H9 (cell line): ENCODE results near the gene GCNT2. TPM values are rescaled to one million over a fixed set of nuclear protein-coding genes. Genes with fewer than 3 reads are reported as not detected.

Experiments
- DNase-seq: peaks from one replicate; pipeline ENCODE4 v3.0.0-alpha.2; 2017
- H2AFZ ChIP-seq: one replicate; pipeline ENCODE4 v1.6.1; 2013; ENCODE audit warnings: mild to moderate bottlenecking, low read length, control low read depth, moderate library complexity
- H2AK5ac ChIP-seq: 2 replicates; pipeline ENCODE4 v1.6.1; 2013; ENCODE audit warnings: low read length, control low read depth, mixed read lengths; ENCODE audit not compliant: insufficient read length
- H2BK120ac ChIP-seq: one replicate; pipeline ENCODE4 v1.6.1; 2013; ENCODE audit warnings: low read depth, mild to moderate bottlenecking, low read length, control low read depth, inconsistent platforms; ENCODE audit not compliant: poor library complexity, severe bottlenecking
- H2BK12ac ChIP-seq: 2 replicates; pipeline ENCODE4 v1.6.1; 2013; ENCODE audit warnings: low read length, control low read depth, mixed read lengths, low read depth; ENCODE audit not compliant: insufficient read length
- H2BK15ac ChIP-seq: 2 replicates; pipeline ENCODE4 v1.6.1; 2013; ENCODE audit warnings: low read depth, low read length, control low read depth
- H2BK20ac ChIP-seq: one replicate; pipeline ENCODE4 v1.6.1; 2013; ENCODE audit warnings: low read depth, mild to moderate bottlenecking, low read length, control low read depth, inconsistent platforms; ENCODE audit not compliant: poor library complexity, severe bottlenecking
- H2BK5ac ChIP-seq: 2 replicates; pipeline ENCODE4 v1.6.1; 2013; ENCODE audit warnings: low read length, control low read depth, mixed read lengths; ENCODE audit not compliant: insufficient read length
- H3K14ac ChIP-seq: 2 replicates; pipeline ENCODE4 v1.6.1; 2013; ENCODE audit warnings: low read length, control low read depth; ENCODE audit not compliant: insufficient read depth
- H3K18ac ChIP-seq: 2 replicates; pipeline ENCODE4 v1.6.1; 2013; ENCODE audit warnings: low read depth, mild to moderate bottlenecking, mixed read lengths, low read length, control low read depth; ENCODE audit not compliant: insufficient read length
- H3K23ac ChIP-seq: 2 replicates; pipeline ENCODE4 v1.6.1; 2013; ENCODE audit warnings: low read length, control low read depth, mixed read lengths, low read depth; ENCODE audit not compliant: insufficient read length
- H3K23me2 ChIP-seq: 2 replicates; pipeline ENCODE4 v1.6.1; 2013; ENCODE audit warnings: low read depth, mild to moderate bottlenecking, mixed read lengths, low read length, control low read depth; ENCODE audit not compliant: insufficient read length, poor library complexity, severe bottlenecking
- H3K27ac ChIP-seq: 2 replicates; pipeline ENCODE4 v1.5.1; 2013; ENCODE audit warnings: low read length, control low read depth, mixed read lengths, low read depth; ENCODE audit not compliant: insufficient read length
- H3K27me3 ChIP-seq: 2 replicates; pipeline ENCODE4 v1.6.1; 2013; ENCODE audit warnings: low read length, control low read depth, inconsistent platforms; ENCODE audit not compliant: insufficient read depth
- H3K4ac ChIP-seq: 2 replicates; pipeline ENCODE4 v1.6.1; 2013; ENCODE audit warnings: low read depth, mild to moderate bottlenecking, control low read depth, inconsistent platforms, low read length, moderate library complexity
- H3K4me1 ChIP-seq: 2 replicates; pipeline ENCODE4 v1.6.1; 2013; ENCODE audit warnings: low read length, control low read depth, inconsistent platforms; ENCODE audit not compliant: insufficient read depth
- H3K4me2 ChIP-seq: 2 replicates; pipeline ENCODE4 v1.6.1; 2013; ENCODE audit warnings: low read length, control low read depth, mixed read lengths; ENCODE audit not compliant: insufficient read length, insufficient read depth
- H3K56ac ChIP-seq: 2 replicates; pipeline ENCODE4 v1.6.1; 2013; ENCODE audit warnings: low read depth, mild to moderate bottlenecking, mixed read lengths, low read length, control low read depth; ENCODE audit not compliant: insufficient read length
- H3K79me1 ChIP-seq: 2 replicates; pipeline ENCODE4 v1.6.1; 2013; ENCODE audit warnings: low read depth, mild to moderate bottlenecking, moderate library complexity, low read length, control low read depth, inconsistent platforms; ENCODE audit not compliant: insufficient read depth, poor library complexity, severe bottlenecking
- H3K79me2 ChIP-seq: 2 replicates; pipeline ENCODE4 v1.6.1; 2013; ENCODE audit warnings: low read length, control low read depth, inconsistent platforms; ENCODE audit not compliant: insufficient read depth
- H3K9ac ChIP-seq: 2 replicates; pipeline ENCODE4 v1.6.1; 2013; ENCODE audit warnings: low read length, control low read depth, mixed read lengths; ENCODE audit not compliant: insufficient read length; ENCODE audit errors: extremely low read depth
- H3K9me3 ChIP-seq: one replicate; pipeline ENCODE4 v1.6.1; 2013; ENCODE audit warnings: low read depth, low read length, inconsistent platforms; ENCODE audit not compliant: control insufficient read depth
- H3T11ph ChIP-seq: one replicate; pipeline ENCODE4 v1.6.1; 2013; ENCODE audit warnings: mild to moderate bottlenecking, low read length, control low read depth, inconsistent platforms
- H4K20me1 ChIP-seq: one replicate; pipeline ENCODE4 v1.6.1; 2013; ENCODE audit not compliant: control insufficient read depth, insufficient read length, insufficient read depth
- H4K5ac ChIP-seq: 2 replicates; pipeline ENCODE4 v1.6.1; 2013; ENCODE audit warnings: low read depth, mild to moderate bottlenecking, mixed read lengths, low read length, control low read depth; ENCODE audit not compliant: insufficient read length
- H4K8ac ChIP-seq: replicated peaks from 2 replicates; pipeline ENCODE4 v1.6.1; 2013; ENCODE audit warnings: low read length, control low read depth, mixed read lengths, low read depth; ENCODE audit not compliant: insufficient read length
- H4K91ac ChIP-seq: 2 replicates; pipeline ENCODE4 v1.6.1; 2013; ENCODE audit warnings: low read depth, mild to moderate bottlenecking, moderate library complexity, mixed read lengths, low read length, control low read depth; ENCODE audit not compliant: insufficient read length
- H3K27ac Mint-ChIP-seq, 3 experiments: 2 replicates in 2 of 3; 3 replicates in 1 of 3; pipeline ENCODE4 v1.8.0; 2020 to 2021; ENCODE audit warnings: mixed read lengths in 3 of 3, mild to moderate bottlenecking in 1 of 3, moderate library complexity in 1 of 3
- H3K27me3 Mint-ChIP-seq: 2 replicates; pipeline ENCODE4 v1.8.0; 2021; ENCODE audit warnings: low read depth, mild to moderate bottlenecking, moderate library complexity, mixed read lengths
- H3K36me3 Mint-ChIP-seq, 3 experiments: 2 replicates in 2 of 3; 3 replicates in 1 of 3; pipeline ENCODE4 v1.8.0; 2020 to 2021; ENCODE audit warnings: low read depth in 3 of 3, mixed read lengths in 3 of 3; ENCODE audit not compliant: insufficient read depth in 1 of 3
- H3K4me1 Mint-ChIP-seq, 2 experiments: 2 replicates each; pipeline ENCODE4 v1.8.0; 2020; ENCODE audit warnings: mixed read lengths in 2 of 2
- H3K4me3 Mint-ChIP-seq, 2 experiments: 2 replicates in 1 of 2; 3 replicates in 1 of 2; pipeline ENCODE4 v1.8.0; 2020 to 2021; ENCODE audit warnings: mild to moderate bottlenecking in 2 of 2, mixed read lengths in 2 of 2, moderate library complexity in 1 of 2
- H3K9me3 Mint-ChIP-seq, 2 experiments: 2 replicates in 1 of 2; 3 replicates in 1 of 2; pipeline ENCODE4 v1.8.0; 2020; ENCODE audit warnings: mild to moderate bottlenecking in 2 of 2, mixed read lengths in 2 of 2, moderate library complexity in 1 of 2
- WGBS: extraction: QIAGEN DNeasy Blood & Tissue Kit; methylation state at CpG from one replicate; pipeline ENCODE4 v1.1.7; 2013; ENCODE audit warnings: missing lambda C conversion rate, low lambda C conversion rate, mixed read lengths; ENCODE audit not compliant: insufficient read length; ENCODE audit errors: extremely low coverage; 5-methylcytosine and 5-hydroxymethylcytosine counted together
- total RNA-seq: library from RNA; stranded (reverse); gene quantifications from 2 replicates; pipeline ENCODE4 v1.2.1, GENCODE V29; 2021
- TF ChIP-seq, protein P1 (sequence below): fragments of 200-600 bp; sonication (generic); conservative IDR thresholded peaks from 3 replicates; pipeline ENCODE4 v1.8.0; 2021; ENCODE audit warnings: antibody characterized with exemption, mild to moderate bottlenecking

The GCNT2 gene
- total RNA-seq, 1 experiment from 2014 or later, result 41.7 TPM

DNA sequence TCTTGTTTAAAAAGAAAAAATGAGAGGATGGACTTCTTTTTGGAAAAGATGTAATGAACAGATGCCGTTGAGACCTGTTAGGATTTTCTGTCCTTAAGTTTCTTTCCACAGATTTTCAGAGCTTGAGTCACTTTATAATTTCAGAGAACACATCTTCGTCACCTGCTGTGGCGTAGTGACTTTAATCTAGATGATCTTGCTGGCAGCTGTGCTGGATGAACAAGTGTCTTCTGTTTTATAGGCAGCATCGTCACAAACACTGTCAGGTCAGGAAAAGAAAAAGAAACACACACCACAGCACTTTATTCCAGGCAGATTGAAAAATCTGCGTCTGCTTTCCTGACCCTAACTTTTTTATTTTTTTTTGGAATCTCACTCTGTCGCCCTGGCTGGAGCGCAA, 35.7 kb upstream of the GCNT2 start:
- Mint-ChIP-seq H3K27me3 (peaks cover 24% of the 10 kb centered on the region), H3K9me3 (peaks cover 4 to 6% of the 10 kb centered on the region in 2 experiments; a peak in 4 of 5 replicates), H3K4me3 (no peak overlapping the region), H3K27ac (no peak overlapping the region), H3K36me3 (no peaks in the 10 kb centered on the region; a peak in 1 of 7 replicates), H3K4me1 (peaks cover 12 to 14% of the 10 kb centered on the region in 2 experiments)
- Histone ChIP-seq H3K27ac (no peak overlapping the region), H3K14ac (no peak overlapping the region), H3K4me1 (no peaks in the 10 kb centered on the region), H3K23me2 (peaks cover 5% of the 10 kb centered on the region), H3K56ac (no peak overlapping the region), H3K4ac (no peak overlapping the region), H2BK15ac (no peak overlapping the region), H4K20me1 (no peaks in the 10 kb centered on the region), H3K79me2 (no peaks in the 10 kb centered on the region), H3K18ac (no peak overlapping the region), H2BK5ac (no peak overlapping the region), H3K4me2 (no peak overlapping the region), H2AFZ (no peak overlapping the region), H2BK120ac (no peak overlapping the region), H2BK12ac (no peak overlapping the region), H4K5ac (no peak overlapping the region), H3T11ph (no peak overlapping the region), H3K27me3 (no peaks in the 10 kb centered on the region), H2BK20ac (no peak overlapping the region), H3K79me1 (no peaks in the 10 kb centered on the region), H3K9ac (no peak overlapping the region), H4K8ac (no peak overlapping the region), H3K9me3 (no peaks in the 10 kb centered on the region), H2AK5ac (no peak overlapping the region), H3K23ac (no peak overlapping the region), H4K91ac (no peak overlapping the region)
- DNase-seq, result no peak
- TF ChIP-seq, protein P1, sequence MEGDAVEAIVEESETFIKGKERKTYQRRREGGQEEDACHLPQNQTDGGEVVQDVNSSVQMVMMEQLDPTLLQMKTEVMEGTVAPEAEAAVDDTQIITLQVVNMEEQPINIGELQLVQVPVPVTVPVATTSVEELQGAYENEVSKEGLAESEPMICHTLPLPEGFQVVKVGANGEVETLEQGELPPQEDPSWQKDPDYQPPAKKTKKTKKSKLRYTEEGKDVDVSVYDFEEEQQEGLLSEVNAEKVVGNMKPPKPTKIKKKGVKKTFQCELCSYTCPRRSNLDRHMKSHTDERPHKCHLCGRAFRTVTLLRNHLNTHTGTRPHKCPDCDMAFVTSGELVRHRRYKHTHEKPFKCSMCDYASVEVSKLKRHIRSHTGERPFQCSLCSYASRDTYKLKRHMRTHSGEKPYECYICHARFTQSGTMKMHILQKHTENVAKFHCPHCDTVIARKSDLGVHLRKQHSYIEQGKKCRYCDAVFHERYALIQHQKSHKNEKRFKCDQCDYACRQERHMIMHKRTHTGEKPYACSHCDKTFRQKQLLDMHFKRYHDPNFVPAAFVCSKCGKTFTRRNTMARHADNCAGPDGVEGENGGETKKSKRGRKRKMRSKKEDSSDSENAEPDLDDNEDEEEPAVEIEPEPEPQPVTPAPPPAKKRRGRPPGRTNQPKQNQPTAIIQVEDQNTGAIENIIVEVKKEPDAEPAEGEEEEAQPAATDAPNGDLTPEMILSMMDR, result no peak
- no CpG with 5 or more reads among the region's 7 CpGs for WGBS
